Activated naive CD4-positive, alpha-beta T cell treated with Interleukin-2 at 50 U/mL for 16 hours (primary cell): ENCODE results near the gene KLHL8.
"Not testable (repeated sequence)": the region's sequence is repeated elsewhere in the genome, so short reads cannot be mapped to it uniquely, and the experiment has no call there.

Source experiments
- DNase-seq: peaks from one replicate; pipeline ENCODE4 v3.0.0-alpha.2; 2020

The KLHL8 gene

GRCh38 chr4:87166296-87166854 lies 54.0 kb downstream of the KLHL8 start:
- no peak for DNase-seq

- no peak for DNase-seq
Measured at GRCh38 chr4:87165892-87166291, 54.5 kb downstream of the KLHL8 start.

GRCh38 chr4:87153078-87153870 lies 67.1 kb downstream of the KLHL8 start:
- DNase-seq, result no peak

GRCh38 chr4:87152310-87153041 lies 67.9 kb downstream of the KLHL8 start:
- no peak for DNase-seq

GRCh38 chr4:87151730-87152129 lies 68.7 kb downstream of the KLHL8 start:
- DNase-seq, result no peak

GRCh38 chr4:87150498-87151261 lies 69.7 kb downstream of the KLHL8 start:
- no peak for DNase-seq

GRCh38 chr4:87147116-87147515 lies 73.3 kb downstream of the KLHL8 start:
- DNase-seq, result no peak

GRCh38 chr4:87145934-87146333 lies 74.5 kb downstream of the KLHL8 start:
- not testable (repeated sequence) for DNase-seq

- DNase-seq, result no peak
Measured at GRCh38 chr4:87144356-87144755, 76.1 kb downstream of the KLHL8 start.

GRCh38 chr4:87141428-87141827 lies 79.0 kb downstream of the KLHL8 start:
- no peak for DNase-seq

- no peak for DNase-seq
Measured at GRCh38 chr4:87134122-87134521, 86.3 kb downstream of the KLHL8 start.

- DNase-seq, result no peak
Measured at GRCh38 chr4:87133183-87133582, 87.2 kb downstream of the KLHL8 start.

GRCh38 chr4:87132035-87132434 lies 88.4 kb downstream of the KLHL8 start:
- DNase-seq, result no peak

GRCh38 chr4:87130985-87131703 lies 89.3 kb downstream of the KLHL8 start:
- no peak for DNase-seq

- DNase-seq, result no peak
Measured at GRCh38 chr4:87129681-87130080, 90.7 kb downstream of the KLHL8 start.

GRCh38 chr4:87128006-87128705 lies 92.3 kb downstream of the KLHL8 start:
- DNase-seq, result no peak

GRCh38 chr4:87126056-87126455 lies 94.4 kb downstream of the KLHL8 start:
- no peak for DNase-seq

- no peak for DNase-seq
Measured at GRCh38 chr4:87122252-87122651, 98.2 kb downstream of the KLHL8 start.

- no peak for DNase-seq
Measured at GRCh38 chr4:87121341-87122065, 98.9 kb downstream of the KLHL8 start.

GRCh38 chr4:87120411-87121162 lies 99.8 kb downstream of the KLHL8 start:
- no peak for DNase-seq
